ENCODE data around the gene GABARAP.

DNA sequence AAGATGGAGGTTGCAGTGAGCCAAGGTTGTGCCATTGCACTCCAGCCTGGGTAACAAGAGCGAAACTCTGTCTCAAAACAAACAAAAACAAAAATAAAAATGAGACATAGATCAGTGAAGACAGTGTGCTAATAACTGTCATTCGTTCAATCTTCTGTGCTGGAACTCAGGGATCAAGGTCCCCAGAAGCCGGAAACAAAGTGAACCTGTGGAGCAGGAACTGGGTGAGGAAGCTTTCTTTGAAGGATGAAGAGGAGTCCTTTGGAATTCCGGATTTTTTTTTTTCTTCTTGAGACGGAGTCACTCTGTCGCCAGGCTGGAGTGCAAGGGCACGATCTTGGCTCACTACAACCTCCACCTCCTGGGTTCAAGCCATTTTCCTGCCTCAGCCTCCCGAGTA lies 37.2 kb upstream of the GABARAP start:
- TF ChIP-seq USF2 (IDR thresholded peaks at IDR 0.05; ENCODE audit: borderline replicate concordance, low read depth, low read length) (no peak), EP300 (IDR thresholded peaks at IDR 0.05; ENCODE audit: borderline replicate concordance in 1 of 2, control insufficient read depth in 1 of 2, low read depth in 2 of 2, low read length in 2 of 2) (no peak), CHD2 (IDR thresholded peaks at IDR 0.05; ENCODE audit: borderline replicate concordance, low read depth, low read length) (no peak), SRF (IDR thresholded peaks at IDR 0.05; ENCODE audit: low read depth in 2 of 2, low read length in 2 of 2) (no peak), RAD21 (IDR thresholded peaks at IDR 0.05; ENCODE audit: insufficient read depth, low read depth, low read length) (no peak), KDM1A (IDR thresholded peaks at IDR 0.05; ENCODE audit: borderline replicate concordance) (no peak)
- TF ChIP-seq, protein P1, sequence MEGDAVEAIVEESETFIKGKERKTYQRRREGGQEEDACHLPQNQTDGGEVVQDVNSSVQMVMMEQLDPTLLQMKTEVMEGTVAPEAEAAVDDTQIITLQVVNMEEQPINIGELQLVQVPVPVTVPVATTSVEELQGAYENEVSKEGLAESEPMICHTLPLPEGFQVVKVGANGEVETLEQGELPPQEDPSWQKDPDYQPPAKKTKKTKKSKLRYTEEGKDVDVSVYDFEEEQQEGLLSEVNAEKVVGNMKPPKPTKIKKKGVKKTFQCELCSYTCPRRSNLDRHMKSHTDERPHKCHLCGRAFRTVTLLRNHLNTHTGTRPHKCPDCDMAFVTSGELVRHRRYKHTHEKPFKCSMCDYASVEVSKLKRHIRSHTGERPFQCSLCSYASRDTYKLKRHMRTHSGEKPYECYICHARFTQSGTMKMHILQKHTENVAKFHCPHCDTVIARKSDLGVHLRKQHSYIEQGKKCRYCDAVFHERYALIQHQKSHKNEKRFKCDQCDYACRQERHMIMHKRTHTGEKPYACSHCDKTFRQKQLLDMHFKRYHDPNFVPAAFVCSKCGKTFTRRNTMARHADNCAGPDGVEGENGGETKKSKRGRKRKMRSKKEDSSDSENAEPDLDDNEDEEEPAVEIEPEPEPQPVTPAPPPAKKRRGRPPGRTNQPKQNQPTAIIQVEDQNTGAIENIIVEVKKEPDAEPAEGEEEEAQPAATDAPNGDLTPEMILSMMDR (IDR thresholded peaks at IDR 0.05 in 2 of 3, conservative IDR thresholded peaks at IDR 0.05 in 1 of 3; ENCODE audit: control insufficient read depth in 2 of 3, extremely low read depth in 1 of 3, insufficient read depth in 1 of 3, low read depth in 3 of 3, low read length in 3 of 3), result no peak

Data from GM12878 (cell line).